KOPT-K1 (cell line): ENCODE data around the gene CD300LF.

Experiments
- H3K27ac ChIP-seq: fragments of 200-600 bp; sonication (generic); 2 replicates; pipeline ENCODE4 v1.5.1; 2016; ENCODE audit warnings: antibody characterized with exemption, mild to moderate bottlenecking, low read depth, low read length; ENCODE audit not compliant: poor library complexity, severe bottlenecking
- H3K36me3 ChIP-seq: fragments of 200-600 bp; sonication (generic); 2 replicates; pipeline ENCODE4 v1.5.1; 2017; ENCODE audit warnings: antibody characterized with exemption, mild to moderate bottlenecking, low read length, moderate library complexity; ENCODE audit not compliant: insufficient read depth
- H3K9me3 ChIP-seq: fragments of 200-600 bp; sonication (generic); 2 replicates; pipeline ENCODE4 v1.5.1; 2017; ENCODE audit warnings: antibody characterized with exemption, low read length, mild to moderate bottlenecking; ENCODE audit not compliant: insufficient read depth, poor library complexity, severe bottlenecking

The CD300LF gene

DNA sequence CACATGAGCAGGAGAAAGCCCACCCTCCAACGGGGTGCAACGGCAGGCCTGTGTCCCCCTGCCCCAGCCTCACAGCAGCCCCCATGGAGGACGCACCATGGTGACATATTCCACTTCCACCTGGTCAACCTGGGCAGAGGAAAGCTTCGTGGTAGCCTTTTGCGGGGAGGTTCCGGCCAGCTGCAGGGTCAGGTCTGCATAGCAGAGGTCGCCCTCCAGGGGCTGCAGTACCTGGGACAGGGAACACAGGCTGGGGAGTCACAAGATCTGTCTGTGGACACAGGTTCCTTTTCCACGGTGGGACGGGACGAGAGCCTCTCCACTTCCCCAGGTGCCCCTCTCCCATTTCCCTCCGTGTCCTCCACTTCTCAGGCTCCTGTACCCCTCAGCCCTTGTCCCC, 17.1 kb downstream of the CD300LF start:
- Histone ChIP-seq H3K36me3 (no peaks in the 10 kb centered on the region), H3K27ac (no peak overlapping the region), H3K9me3 (no peaks in the 10 kb centered on the region)

DNA sequence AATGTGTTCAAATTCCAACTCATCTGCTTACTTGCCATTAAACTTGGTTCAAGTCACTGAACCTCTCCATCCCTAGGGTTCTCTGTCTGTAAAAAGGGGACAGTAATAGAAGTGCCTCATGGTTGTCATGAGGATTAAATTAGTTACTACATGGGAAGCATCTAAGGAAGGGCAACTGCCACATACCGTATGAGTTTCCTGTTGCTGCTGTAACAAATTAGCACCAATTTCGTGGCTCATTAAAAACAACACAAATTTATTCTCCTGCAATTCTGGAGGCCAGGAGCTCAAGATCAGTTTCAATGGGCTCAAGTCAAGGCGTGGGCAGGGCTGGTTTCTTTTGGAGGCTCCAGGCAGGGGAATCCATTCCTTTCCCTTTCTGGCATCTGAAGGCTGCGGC, 18.6 kb downstream of the CD300LF start:
- no peak overlapping the region for H3K27ac ChIP-seq
- H3K36me3 ChIP-seq = no peaks in the 10 kb centered on the region
- no peaks in the 10 kb centered on the region for H3K9me3 ChIP-seq

DNA sequence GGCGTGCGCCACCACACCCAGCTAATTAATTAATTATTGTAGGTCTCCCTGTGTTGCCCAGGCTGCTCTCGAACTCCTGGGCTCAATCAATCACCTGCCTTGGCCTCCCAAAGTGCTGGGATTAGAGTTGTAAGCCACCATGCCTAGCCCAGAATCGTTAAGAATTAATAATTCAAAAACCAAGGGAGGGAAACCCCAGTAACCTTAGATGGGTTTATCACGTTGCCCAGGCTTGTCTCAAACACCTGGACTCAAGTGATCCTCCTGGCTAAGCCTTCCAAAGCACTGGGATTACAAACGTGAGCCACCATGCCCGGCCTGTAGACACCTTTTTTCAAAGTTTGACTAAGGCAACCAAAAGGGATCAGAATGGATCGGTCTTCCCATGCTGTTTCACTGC, 21.6 kb downstream of the CD300LF start:
- Histone ChIP-seq H3K9me3 (no peaks in the 10 kb centered on the region), H3K36me3 (no peaks in the 10 kb centered on the region), H3K27ac (no peak overlapping the region)

DNA sequence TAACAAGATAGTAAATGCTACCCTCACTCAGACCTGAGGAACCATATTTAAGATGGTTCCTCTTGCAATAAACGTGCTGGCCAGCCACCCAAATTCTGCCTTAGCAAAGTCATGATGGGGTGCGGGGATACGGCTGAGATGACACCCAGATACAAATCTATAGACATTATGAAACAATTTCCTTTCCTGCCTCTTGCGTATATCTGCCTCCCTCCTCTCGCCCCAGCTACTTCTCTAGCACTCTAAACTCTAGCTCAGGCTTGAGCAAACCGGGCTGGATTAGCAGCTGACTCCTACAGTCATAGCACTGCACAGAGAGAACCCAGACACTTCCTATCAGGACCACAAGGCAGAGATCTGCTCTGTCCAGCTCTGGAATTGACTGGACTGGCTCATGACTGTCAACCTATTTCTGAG, 22.3 kb downstream of the CD300LF start:
- Histone ChIP-seq H3K9me3 (no peaks in the 10 kb centered on the region), H3K27ac (no peak overlapping the region), H3K36me3 (no peaks in the 10 kb centered on the region)

DNA sequence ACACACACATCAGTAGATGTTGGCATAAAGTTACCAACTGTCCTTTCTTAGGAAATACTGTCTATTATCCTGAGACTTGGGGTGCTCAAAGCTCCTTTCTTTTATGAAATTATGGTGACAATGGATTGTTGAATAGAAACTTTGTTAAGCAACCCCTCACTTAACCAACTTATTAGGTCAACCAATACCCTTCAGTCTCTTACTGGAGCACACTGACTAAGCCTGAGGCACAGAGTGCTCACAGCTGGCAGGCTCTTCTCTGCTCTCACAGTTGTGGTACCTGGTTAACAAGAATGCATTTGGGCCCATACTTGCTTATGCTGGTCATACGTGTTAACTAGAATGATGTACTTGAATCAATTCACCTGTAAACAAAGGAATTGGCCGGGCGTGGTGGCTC, 24.8 kb downstream of the CD300LF start:
- Histone ChIP-seq H3K9me3 (no peaks in the 10 kb centered on the region), H3K36me3 (no peaks in the 10 kb centered on the region), H3K27ac (no peak overlapping the region)

DNA sequence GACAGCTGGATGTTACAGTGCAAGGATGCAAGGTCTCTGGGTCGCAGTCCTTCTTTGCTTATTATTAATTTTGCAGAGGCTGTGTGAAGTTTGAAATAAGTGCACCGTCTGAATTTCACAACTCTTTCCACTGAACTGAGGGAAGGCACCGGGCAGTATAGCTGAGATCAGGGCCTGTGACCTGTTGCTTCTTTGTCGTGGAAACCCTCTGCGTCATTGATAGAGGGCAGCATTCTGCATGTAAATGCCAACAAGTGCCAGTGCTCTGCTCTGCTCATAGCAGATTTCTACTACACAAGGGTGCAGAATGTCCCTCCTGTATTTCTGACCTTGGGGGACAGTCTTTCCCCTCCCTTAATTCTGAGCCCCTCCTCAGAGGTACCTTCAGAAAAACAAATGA, 26.0 kb downstream of the CD300LF start:
- Histone ChIP-seq H3K9me3 (no peaks in the 10 kb centered on the region), H3K27ac (no peak overlapping the region), H3K36me3 (no peaks in the 10 kb centered on the region)

DNA sequence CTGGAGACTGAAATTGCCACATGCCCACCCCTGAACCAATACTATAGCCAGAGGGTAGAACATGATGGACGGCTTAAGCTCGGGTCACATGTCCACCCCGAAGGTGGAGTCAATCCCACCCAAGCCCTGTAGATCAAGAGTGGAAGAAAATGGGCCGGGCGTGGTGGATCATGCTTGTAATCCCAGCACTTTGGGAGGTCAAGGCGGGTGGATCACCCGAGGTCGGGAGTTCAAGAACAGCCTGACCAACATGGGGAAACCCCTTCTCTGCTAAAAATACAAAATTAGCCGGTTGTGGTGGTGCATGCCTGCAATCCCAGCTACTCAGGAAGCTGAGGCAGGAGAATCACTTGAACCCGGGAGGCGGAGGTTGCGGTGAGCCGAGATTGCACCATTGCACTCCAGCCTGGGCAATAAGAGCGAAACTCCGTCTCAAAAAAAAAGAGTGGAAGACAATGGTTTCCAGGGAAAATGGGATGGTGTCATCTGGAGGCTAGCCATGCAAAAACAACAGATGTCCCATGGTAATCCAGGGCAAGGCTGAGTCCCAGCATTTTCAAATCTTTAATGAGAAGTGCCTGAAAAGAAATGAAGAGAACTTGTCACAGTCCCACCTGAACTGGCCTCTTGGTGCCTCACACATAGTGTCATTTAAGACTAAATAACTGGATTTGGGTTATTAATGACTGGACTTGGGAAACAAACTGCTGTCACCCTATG, 30.1 kb downstream of the CD300LF start:
- Histone ChIP-seq H3K9me3 (no peaks in the 10 kb centered on the region), H3K36me3 (no peaks in the 10 kb centered on the region), H3K27ac (no peak overlapping the region)

DNA sequence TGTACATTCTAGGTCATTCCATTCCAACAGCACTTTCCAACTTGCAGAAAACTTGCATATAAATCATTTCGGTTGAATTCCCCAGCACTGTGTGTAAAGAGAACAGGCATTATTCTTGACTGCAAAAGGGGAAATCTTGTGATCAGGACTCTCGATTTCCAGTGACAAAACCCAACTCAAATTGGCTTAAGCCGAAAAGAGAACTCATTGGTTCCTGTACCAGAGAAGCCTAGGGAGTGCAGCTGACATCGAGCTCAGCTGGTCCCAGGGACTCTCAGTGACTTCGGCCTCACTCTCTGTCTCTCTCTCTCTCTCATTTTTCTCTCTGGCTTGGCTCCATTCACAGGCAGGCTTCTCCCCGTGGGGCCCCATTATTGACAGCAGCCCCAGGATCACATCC, 30.7 kb downstream of the CD300LF start:
- Histone ChIP-seq H3K36me3 (no peaks in the 10 kb centered on the region), H3K27ac (no peak overlapping the region), H3K9me3 (no peaks in the 10 kb centered on the region)

DNA sequence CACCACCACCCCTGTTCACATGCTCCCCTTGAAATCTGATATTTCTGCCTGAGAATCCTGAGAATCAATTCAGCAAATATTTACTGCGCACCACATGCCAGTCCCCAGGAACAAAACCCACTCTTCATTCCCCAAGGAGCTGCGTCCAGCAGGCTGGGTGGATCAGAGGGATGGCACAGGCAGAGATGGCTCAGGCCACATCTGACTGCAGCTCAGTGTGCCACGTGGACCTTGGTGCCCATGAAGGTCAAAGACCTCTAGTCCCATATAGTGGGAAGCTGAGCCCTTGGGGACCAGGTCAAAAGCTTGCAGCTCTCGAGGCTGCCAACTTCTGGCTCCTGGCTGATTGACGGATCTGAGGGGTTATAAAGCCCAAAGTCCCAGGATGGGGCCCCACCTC, 31.8 kb downstream of the CD300LF start:
- Histone ChIP-seq H3K27ac (no peak overlapping the region), H3K9me3 (no peaks in the 10 kb centered on the region), H3K36me3 (no peaks in the 10 kb centered on the region)

DNA sequence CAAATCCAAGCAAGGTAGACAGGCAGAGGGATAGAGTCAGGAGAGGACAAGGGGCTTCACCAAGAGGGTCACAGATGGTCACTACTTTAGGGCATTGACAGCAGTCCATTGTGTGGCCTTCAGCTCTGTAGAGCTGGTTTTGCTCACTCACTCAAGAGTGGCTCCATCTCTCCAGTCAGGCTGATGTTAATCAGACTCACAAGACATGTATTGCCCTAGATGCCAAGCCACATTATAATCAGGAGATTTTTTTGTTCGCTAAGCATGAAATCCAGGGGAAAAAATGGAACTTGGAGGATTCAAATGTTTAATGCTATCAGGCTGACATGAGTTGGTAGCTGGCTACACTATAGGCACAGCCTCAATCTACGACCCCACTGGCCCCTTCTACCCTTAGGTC, 32.5 kb downstream of the CD300LF start:
- Histone ChIP-seq H3K9me3 (no peaks in the 10 kb centered on the region), H3K27ac (no peak overlapping the region), H3K36me3 (no peaks in the 10 kb centered on the region)

DNA sequence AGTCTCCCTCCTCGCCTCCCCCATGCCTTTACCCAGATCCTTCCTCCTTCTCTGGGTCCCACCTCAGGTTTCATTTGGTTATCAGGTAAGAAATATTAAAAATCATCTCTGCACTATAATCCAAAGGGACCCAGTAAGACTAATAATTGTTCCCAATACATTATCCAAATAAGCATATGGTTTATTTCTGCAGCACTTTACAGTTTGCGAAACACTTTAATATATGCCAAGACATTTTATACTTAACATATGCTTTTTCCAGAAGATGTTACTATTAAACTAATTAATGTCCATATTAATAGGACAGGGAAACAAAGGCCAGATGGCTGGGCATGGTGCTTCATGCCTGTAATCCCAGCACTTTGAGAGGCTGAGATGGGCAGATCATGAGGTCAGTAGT, 33.3 kb downstream of the CD300LF start:
- Histone ChIP-seq H3K27ac (no peak overlapping the region), H3K9me3 (no peaks in the 10 kb centered on the region), H3K36me3 (no peaks in the 10 kb centered on the region)

DNA sequence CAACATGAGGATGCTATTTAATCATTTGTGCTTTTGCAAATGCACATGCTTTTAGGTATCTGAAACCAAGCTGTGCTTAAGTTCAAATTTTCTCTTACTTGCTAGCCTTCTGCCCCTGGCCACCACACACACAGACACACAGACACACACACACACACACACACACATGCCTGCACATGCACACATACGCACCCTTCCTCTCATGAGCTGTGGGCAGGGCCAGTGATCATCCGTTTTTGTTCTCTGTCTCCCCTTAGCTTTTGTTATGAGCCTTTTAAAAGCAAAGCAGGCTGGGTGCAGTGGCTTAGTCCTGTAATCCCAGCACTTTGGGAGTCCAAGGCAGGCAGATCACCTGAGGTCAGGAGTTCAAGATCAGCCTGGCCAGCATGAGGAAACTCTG, 34.2 kb downstream of the CD300LF start:
- Histone ChIP-seq H3K9me3 (no peaks in the 10 kb centered on the region), H3K36me3 (no peaks in the 10 kb centered on the region), H3K27ac (no peak overlapping the region)

DNA sequence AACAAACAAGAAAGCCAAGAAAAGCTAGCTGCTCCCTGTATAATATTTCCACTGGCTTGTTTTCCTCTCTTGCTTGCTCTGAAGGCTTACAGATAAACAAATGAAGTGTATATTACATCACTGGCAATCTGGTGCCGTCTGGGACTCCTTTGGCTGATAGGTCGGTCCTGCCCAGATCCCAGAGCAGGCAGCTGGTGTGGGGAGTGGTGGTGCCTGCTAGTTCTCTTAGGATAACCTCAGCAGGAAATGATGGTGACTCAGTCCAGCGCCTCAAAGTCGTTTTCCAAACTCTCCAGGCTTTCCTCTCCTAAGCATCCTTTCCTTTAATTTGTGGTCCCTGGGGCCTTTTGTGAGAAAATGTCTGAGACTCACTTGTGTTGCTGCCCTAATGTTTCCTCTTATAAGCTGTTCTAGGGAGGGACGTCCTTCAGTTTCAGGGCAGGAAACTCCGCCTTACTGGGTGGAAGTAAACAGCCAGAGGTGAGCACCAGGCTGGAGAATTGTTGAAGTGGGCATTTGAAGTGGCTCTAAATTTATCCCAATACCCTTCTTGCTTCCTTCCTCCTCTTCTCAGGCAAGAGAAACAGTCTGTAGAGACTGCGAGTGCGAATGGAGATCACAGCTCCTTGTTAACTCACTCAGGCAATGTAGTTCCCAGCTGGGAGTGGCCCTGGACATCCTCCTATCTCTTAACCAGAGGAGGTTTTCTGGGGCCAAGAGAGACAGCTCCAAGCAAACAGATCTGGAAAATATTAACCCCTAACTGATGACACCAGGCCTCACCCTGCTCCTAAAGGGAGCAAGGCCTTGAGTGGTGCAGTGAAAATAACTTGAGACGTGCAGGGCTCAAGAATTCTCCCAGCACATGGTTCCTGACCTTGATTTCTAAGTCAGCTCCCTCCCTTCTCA, 34.9 kb downstream of the CD300LF start:
- Histone ChIP-seq H3K36me3 (no peaks in the 10 kb centered on the region), H3K27ac (no peak overlapping the region), H3K9me3 (no peaks in the 10 kb centered on the region)

DNA sequence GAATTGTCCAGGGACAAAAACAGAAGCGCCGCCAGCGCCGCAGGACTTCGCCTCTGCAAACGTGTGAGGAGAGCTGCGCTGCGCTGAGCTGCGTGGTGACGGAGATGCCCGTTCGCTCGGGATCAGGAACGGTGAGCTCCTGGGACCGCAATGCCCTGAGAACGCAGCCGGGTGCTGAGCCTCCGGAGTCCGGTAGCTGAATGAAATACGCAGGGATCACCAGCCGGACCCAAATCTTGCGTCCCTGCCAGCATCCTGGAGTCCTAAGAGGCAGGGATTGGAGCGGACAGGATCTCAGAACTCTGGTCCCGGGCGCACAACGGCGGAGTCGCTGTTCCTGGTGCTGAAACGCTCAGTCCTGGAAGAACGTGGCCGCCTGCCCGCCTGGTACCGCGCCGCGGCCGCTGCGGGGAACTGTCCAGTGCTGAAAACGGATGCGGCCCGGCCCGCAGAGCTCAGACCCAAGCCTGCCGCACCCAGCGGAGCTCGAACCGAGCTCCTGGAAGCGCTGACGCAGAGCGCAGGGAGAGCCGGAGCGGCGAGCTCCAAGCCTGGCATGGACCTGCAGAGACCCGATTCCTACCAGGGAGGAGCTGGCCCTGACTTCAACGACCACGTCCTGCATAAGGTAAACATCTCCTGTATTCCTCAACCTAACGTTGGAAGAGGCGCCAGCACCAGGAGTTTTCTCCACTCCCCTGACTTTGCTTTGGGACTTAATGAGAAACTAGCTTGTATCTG, 41.5 kb downstream of the CD300LF start:
- H3K36me3 ChIP-seq = no peaks in the 10 kb centered on the region

DNA sequence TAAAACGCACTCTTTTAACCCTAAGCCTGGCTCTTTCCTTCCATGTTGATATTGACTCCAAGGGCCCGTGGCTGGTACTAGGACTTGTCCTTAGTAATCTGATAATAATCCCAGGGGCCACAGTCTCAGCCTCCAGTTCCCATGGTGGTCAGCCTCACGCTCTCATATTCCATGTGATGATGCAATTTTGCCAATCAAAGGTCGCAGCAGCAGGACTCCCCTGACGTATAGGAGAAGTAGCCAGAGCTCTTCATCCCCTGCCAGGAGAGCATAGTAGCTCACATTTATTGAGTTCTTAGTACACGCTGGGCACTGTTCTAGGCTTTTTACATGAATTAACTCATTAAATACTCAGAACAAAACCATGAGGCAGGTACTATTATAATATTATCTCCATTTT, 42.4 kb downstream of the CD300LF start:
- H3K36me3 ChIP-seq = no peaks in the 10 kb centered on the region
- H3K27ac ChIP-seq = no peak overlapping the region
- H3K9me3 ChIP-seq = peaks cover 3% of the 10 kb centered on the region

More for the DNA sequence above, 41.5 kb downstream of the CD300LF start:
- Histone ChIP-seq H3K9me3 (peaks cover 3% of the 10 kb centered on the region), H3K27ac (no peak overlapping the region)
